Panc1 (cell line): ENCODE results near the gene FBXL17.

Source experiments
- CTCF ChIP-seq: fragments of 450-650 bp; IDR thresholded peaks from 2 replicates; pipeline ENCODE4 v1.5.1; 2017; ENCODE audit warnings: mild to moderate bottlenecking
- POLR2AphosphoS5 ChIP-seq: IDR thresholded peaks from 2 replicates; pipeline ENCODE4 v1.6.1; 2012; ENCODE audit warnings: mild to moderate bottlenecking, low read depth, low read length, moderate library complexity

GRCh38 chr5:108212775-108213346 lies 169.0 kb downstream of the FBXL17 start:
- TF ChIP-seq CTCF (no peak), POLR2AphosphoS5 (no peak)
